Glutamatergic neuron (in vitro differentiated cells): Measurements from ENCODE around the gene OR8B12. TPM values are rescaled to one million over a fixed set of nuclear protein-coding genes. Genes with fewer than 3 reads are reported as not detected.

Source experiments
- DNase-seq: peaks from one replicate; pipeline ENCODE4 v3.0.0; 2022
- H3K27ac Mint-ChIP-seq: one replicate; pipeline ENCODE4 v1.8.0; 2020; ENCODE audit warnings: mild to moderate bottlenecking, mixed read lengths, inconsistent platforms; ENCODE audit not compliant: unreplicated experiment
- H3K27me3 Mint-ChIP-seq: one replicate; pipeline ENCODE4 v1.8.0; 2020; ENCODE audit warnings: mild to moderate bottlenecking, moderate library complexity, mixed read lengths, inconsistent platforms; ENCODE audit not compliant: unreplicated experiment
- H3K36me3 Mint-ChIP-seq: one replicate; pipeline ENCODE4 v1.8.0; 2020; ENCODE audit warnings: mild to moderate bottlenecking, mixed read lengths, inconsistent platforms; ENCODE audit not compliant: unreplicated experiment
- H3K4me1 Mint-ChIP-seq: one replicate; pipeline ENCODE4 v1.8.0; 2020; ENCODE audit warnings: mild to moderate bottlenecking, low read depth, mixed read lengths, inconsistent platforms; ENCODE audit not compliant: unreplicated experiment
- H3K4me3 Mint-ChIP-seq: one replicate; pipeline ENCODE4 v1.8.0; 2020; ENCODE audit warnings: mild to moderate bottlenecking, mixed read lengths, inconsistent platforms; ENCODE audit not compliant: unreplicated experiment
- H3K9me3 Mint-ChIP-seq: one replicate; pipeline ENCODE4 v1.8.0; 2020; ENCODE audit warnings: mild to moderate bottlenecking, moderate library complexity, mixed read lengths, inconsistent platforms; ENCODE audit not compliant: unreplicated experiment
- CTCF ChIP-seq: fragments of 200-600 bp; sonication (generic); IDR thresholded peaks from one replicate; pipeline ENCODE4 v1.5.0; 2021; ENCODE audit not compliant: partially characterized antibody, unreplicated experiment
- total RNA-seq: library from RNA; stranded (reverse); fragmentation: NEBNext Ultra II Directional; extraction: Animal tissue kit (Norgen Biotek cat#: 25700); gene quantifications from one replicate; pipeline ENCODE4 v1.2.1, GENCODE V29; 2021; ENCODE audit not compliant: unreplicated experiment

Gene OR8B12
- total RNA-seq, 1 donor from 2014 or later: not detected

- TF ChIP-seq CTCF: no peak
- H3K9me3 Mint-ChIP-seq: no peaks in the 10 kb centered on the region
Observed at GRCh38 chr11:124584681-124585372, 41.4 kb upstream of the OR8B12 start.

GRCh38 chr11:124583781-124584180 is 40.3 kb upstream of the OR8B12 start:
- H3K9me3 Mint-ChIP-seq: no peaks in the 10 kb centered on the region
- no peaks in the 10 kb centered on the region for H3K4me1 Mint-ChIP-seq
- no peak overlapping the region for H3K4me3 Mint-ChIP-seq

More at GRCh38 chr11:124584681-124585372, 41.4 kb upstream of the OR8B12 start:
- no peak overlapping the region for H3K27ac Mint-ChIP-seq
- H3K36me3 Mint-ChIP-seq: no peaks in the 10 kb centered on the region
- no peaks in the 10 kb centered on the region for H3K4me1 Mint-ChIP-seq
- no peak overlapping the region for H3K4me3 Mint-ChIP-seq
- H3K27me3 Mint-ChIP-seq: no peaks in the 10 kb centered on the region
- no peak for DNase-seq

GRCh38 chr11:124582565-124582964 is 39.1 kb upstream of the OR8B12 start:
- Mint-ChIP-seq H3K27ac (no peak overlapping the region), H3K9me3 (no peaks in the 10 kb centered on the region), H3K4me1 (no peaks in the 10 kb centered on the region), H3K27me3 (no peaks in the 10 kb centered on the region), H3K4me3 (no peak overlapping the region), H3K36me3 (no peaks in the 10 kb centered on the region)
- no peak for DNase-seq
- TF ChIP-seq CTCF: no peak

More at GRCh38 chr11:124583781-124584180, 40.3 kb upstream of the OR8B12 start:
- Mint-ChIP-seq H3K36me3 (no peaks in the 10 kb centered on the region), H3K27ac (no peak overlapping the region), H3K27me3 (no peaks in the 10 kb centered on the region)
- TF ChIP-seq CTCF: no peak
- DNase-seq: no peak

- no peak for DNase-seq
- no peaks in the 10 kb centered on the region for H3K27me3 Mint-ChIP-seq
- no peaks in the 10 kb centered on the region for H3K36me3 Mint-ChIP-seq
- H3K9me3 Mint-ChIP-seq: no peaks in the 10 kb centered on the region
- TF ChIP-seq CTCF: no peak
- H3K4me1 Mint-ChIP-seq: no peaks in the 10 kb centered on the region
- H3K4me3 Mint-ChIP-seq: no peak overlapping the region
- no peak overlapping the region for H3K27ac Mint-ChIP-seq
Observed at GRCh38 chr11:124581817-124582216, 38.4 kb upstream of the OR8B12 start.

GRCh38 chr11:124578761-124579160 is 35.3 kb upstream of the OR8B12 start:
- no peaks in the 10 kb centered on the region for H3K36me3 Mint-ChIP-seq
- no peaks in the 10 kb centered on the region for H3K4me1 Mint-ChIP-seq
- H3K27me3 Mint-ChIP-seq: no peaks in the 10 kb centered on the region
- no peaks in the 10 kb centered on the region for H3K9me3 Mint-ChIP-seq
- DNase-seq: no peak
- no peak overlapping the region for H3K4me3 Mint-ChIP-seq
- H3K27ac Mint-ChIP-seq: no peak overlapping the region
- no peak for TF ChIP-seq CTCF
